Measurements from ENCODE around the gene C1R.

Gene C1R

GRCh38 chr12:7137908-7138307, 45.7 kb upstream of the C1R start:
- Histone ChIP-seq H3K4me3 (replicated peaks; ENCODE audit: insufficient read depth, low read length) (no peak overlapping the region), H3K27me3 (ENCODE audit: insufficient read depth, poor library complexity, severe bottlenecking) (no peaks in the 10 kb centered on the region), H3K27ac (replicated peaks) (no peak overlapping the region)
- DNase-seq (ENCODE audit: low read depth in 1 of 2, low spot score in 1 of 2): no peak
- TF ChIP-seq POLR2AphosphoS5 (IDR thresholded peaks at IDR 0.05; ENCODE audit: low read depth) (no peak), GABPA (IDR thresholded peaks at IDR 0.05; ENCODE audit: low read depth) (no peak), SPI1 (IDR thresholded peaks at IDR 0.05; ENCODE audit: borderline replicate concordance, low read depth) (no peak)
- TF ChIP-seq, protein P1, sequence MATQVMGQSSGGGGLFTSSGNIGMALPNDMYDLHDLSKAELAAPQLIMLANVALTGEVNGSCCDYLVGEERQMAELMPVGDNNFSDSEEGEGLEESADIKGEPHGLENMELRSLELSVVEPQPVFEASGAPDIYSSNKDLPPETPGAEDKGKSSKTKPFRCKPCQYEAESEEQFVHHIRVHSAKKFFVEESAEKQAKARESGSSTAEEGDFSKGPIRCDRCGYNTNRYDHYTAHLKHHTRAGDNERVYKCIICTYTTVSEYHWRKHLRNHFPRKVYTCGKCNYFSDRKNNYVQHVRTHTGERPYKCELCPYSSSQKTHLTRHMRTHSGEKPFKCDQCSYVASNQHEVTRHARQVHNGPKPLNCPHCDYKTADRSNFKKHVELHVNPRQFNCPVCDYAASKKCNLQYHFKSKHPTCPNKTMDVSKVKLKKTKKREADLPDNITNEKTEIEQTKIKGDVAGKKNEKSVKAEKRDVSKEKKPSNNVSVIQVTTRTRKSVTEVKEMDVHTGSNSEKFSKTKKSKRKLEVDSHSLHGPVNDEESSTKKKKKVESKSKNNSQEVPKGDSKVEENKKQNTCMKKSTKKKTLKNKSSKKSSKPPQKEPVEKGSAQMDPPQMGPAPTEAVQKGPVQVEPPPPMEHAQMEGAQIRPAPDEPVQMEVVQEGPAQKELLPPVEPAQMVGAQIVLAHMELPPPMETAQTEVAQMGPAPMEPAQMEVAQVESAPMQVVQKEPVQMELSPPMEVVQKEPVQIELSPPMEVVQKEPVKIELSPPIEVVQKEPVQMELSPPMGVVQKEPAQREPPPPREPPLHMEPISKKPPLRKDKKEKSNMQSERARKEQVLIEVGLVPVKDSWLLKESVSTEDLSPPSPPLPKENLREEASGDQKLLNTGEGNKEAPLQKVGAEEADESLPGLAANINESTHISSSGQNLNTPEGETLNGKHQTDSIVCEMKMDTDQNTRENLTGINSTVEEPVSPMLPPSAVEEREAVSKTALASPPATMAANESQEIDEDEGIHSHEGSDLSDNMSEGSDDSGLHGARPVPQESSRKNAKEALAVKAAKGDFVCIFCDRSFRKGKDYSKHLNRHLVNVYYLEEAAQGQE (IDR thresholded peaks at IDR 0.05; ENCODE audit: insufficient replicate concordance, low read depth): no peak
- TF ChIP-seq, protein P2, sequence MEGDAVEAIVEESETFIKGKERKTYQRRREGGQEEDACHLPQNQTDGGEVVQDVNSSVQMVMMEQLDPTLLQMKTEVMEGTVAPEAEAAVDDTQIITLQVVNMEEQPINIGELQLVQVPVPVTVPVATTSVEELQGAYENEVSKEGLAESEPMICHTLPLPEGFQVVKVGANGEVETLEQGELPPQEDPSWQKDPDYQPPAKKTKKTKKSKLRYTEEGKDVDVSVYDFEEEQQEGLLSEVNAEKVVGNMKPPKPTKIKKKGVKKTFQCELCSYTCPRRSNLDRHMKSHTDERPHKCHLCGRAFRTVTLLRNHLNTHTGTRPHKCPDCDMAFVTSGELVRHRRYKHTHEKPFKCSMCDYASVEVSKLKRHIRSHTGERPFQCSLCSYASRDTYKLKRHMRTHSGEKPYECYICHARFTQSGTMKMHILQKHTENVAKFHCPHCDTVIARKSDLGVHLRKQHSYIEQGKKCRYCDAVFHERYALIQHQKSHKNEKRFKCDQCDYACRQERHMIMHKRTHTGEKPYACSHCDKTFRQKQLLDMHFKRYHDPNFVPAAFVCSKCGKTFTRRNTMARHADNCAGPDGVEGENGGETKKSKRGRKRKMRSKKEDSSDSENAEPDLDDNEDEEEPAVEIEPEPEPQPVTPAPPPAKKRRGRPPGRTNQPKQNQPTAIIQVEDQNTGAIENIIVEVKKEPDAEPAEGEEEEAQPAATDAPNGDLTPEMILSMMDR (IDR thresholded peaks at IDR 0.05; ENCODE audit: insufficient read depth, low read length): no peak

- no peak for TF ChIP-seq POLR2AphosphoS5 (IDR thresholded peaks at IDR 0.05; ENCODE audit: low read depth)
- no peak for TF ChIP-seq GABPA (IDR thresholded peaks at IDR 0.05; ENCODE audit: low read depth)
- TF ChIP-seq, protein P2 (IDR thresholded peaks at IDR 0.05; ENCODE audit: insufficient read depth, low read length): no peak
- TF ChIP-seq, protein P1 (IDR thresholded peaks at IDR 0.05; ENCODE audit: insufficient replicate concordance, low read depth): no peak
- no peak for TF ChIP-seq SPI1 (IDR thresholded peaks at IDR 0.05; ENCODE audit: borderline replicate concordance, low read depth)
- Histone ChIP-seq H3K27ac (replicated peaks) (no peak overlapping the region), H3K27me3 (ENCODE audit: insufficient read depth, poor library complexity, severe bottlenecking) (peaks cover under 1% of the 10 kb centered on the region), H3K4me3 (replicated peaks; ENCODE audit: insufficient read depth, low read length) (no peak overlapping the region)
- DNase-seq (ENCODE audit: low read depth in 1 of 2, low spot score in 1 of 2): no peak
These were observed 44.4 kb upstream of the C1R start for GRCh38 chr12:7136676-7137075.

DNA sequence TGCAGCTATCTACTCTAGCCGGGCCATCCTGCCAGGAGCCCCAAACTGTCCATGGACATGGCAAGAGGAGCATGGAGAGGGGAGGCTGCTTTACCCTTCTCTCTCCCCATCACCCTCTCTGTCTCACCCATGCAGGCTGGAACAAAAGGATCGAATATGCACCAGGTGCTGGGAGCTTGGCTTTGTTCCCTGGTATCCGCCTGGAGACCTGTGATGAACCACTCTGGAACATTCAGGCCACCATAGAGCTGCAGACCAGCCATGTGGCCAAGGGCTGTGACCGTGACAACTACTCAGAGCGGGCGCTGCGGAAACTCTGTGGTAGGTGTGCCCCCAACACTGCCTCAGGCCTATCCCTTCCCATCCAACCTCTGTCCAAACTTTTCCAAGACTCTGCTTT, 43.8 kb upstream of the C1R start:
- Histone ChIP-seq H3K27me3 (ENCODE audit: insufficient read depth, poor library complexity, severe bottlenecking) (peaks cover 7% of the 10 kb centered on the region), H3K27ac (replicated peaks) (no peak overlapping the region), H3K4me3 (replicated peaks; ENCODE audit: insufficient read depth, low read length) (no peak overlapping the region)
- DNase-seq (ENCODE audit: low read depth in 1 of 2, low spot score in 1 of 2): no peak
- TF ChIP-seq GABPA (IDR thresholded peaks at IDR 0.05; ENCODE audit: low read depth): no peak
- TF ChIP-seq, protein P2 (IDR thresholded peaks at IDR 0.05; ENCODE audit: insufficient read depth, low read length): no peak
- TF ChIP-seq, protein P1 (IDR thresholded peaks at IDR 0.05; ENCODE audit: insufficient replicate concordance, low read depth): no peak
- no peak for TF ChIP-seq POLR2AphosphoS5 (IDR thresholded peaks at IDR 0.05; ENCODE audit: low read depth)
